Activated CD8-positive, alpha-beta memory T cell treated with anti-CD3 and anti-CD28 coated beads for 4 hours (primary cell): Measurements from ENCODE around the gene STX16.

ENCODE experiments used
- DNase-seq, 2 donors: peaks; one replicate each; pipeline ENCODE4 v3.0.0-alpha.2; 2020; ENCODE audit warnings: low read depth in 2 of 2

STX16 gene

GRCh38 chr20:58652606-58653294 is 1.7 kb downstream of the STX16 start:
- DNase-seq, result no peak

GRCh38 chr20:58654337-58654736 is 3.3 kb downstream of the STX16 start:
- no peak for DNase-seq

GRCh38 chr20:58655328-58656107 is 4.4 kb downstream of the STX16 start:
- DNase-seq, result no peak

GRCh38 chr20:58656831-58657230 is 5.7 kb downstream of the STX16 start:
- DNase-seq, result no peak

- no peak for DNase-seq
These were observed 6.2 kb downstream of the STX16 start for GRCh38 chr20:58657262-58657661.

- DNase-seq, result no peak
These were observed 6.9 kb downstream of the STX16 start for GRCh38 chr20:58657986-58658385.

GRCh38 chr20:58658760-58659159 is 7.7 kb downstream of the STX16 start:
- no peak for DNase-seq

GRCh38 chr20:58659841-58660240 is 8.8 kb downstream of the STX16 start:
- DNase-seq, result no peak

GRCh38 chr20:58660855-58661597 is 9.9 kb downstream of the STX16 start:
- DNase-seq, result peak in 1 of 2 donors; percentile 19

- DNase-seq, result no peak
These were observed 10.8 kb downstream of the STX16 start for GRCh38 chr20:58661598-58662473.

GRCh38 chr20:58664331-58664730 is 13.2 kb downstream of the STX16 start:
- no peak for DNase-seq

- DNase-seq, result no peak
These were observed 13.8 kb downstream of the STX16 start for GRCh38 chr20:58664883-58665282.

- no peak for DNase-seq
These were observed 14.5 kb downstream of the STX16 start for GRCh38 chr20:58665606-58666005.

- no peak for DNase-seq
These were observed 15.6 kb downstream of the STX16 start for GRCh38 chr20:58666702-58667101.

GRCh38 chr20:58667975-58668374 is 16.9 kb downstream of the STX16 start:
- DNase-seq, result no peak

GRCh38 chr20:58668901-58669286 is 17.8 kb downstream of the STX16 start:
- DNase-seq, result no peak

- DNase-seq, result no peak
These were observed 18.4 kb downstream of the STX16 start for GRCh38 chr20:58669287-58670006.

GRCh38 chr20:58670102-58670501 is 19.0 kb downstream of the STX16 start:
- DNase-seq, result no peak

- DNase-seq, result no peak
These were observed 19.6 kb downstream of the STX16 start for GRCh38 chr20:58670659-58671058.

- no peak for DNase-seq
These were observed 22.0 kb downstream of the STX16 start for GRCh38 chr20:58673119-58673518.

GRCh38 chr20:58675146-58675584 is 24.1 kb downstream of the STX16 start:
- DNase-seq, result no peak
